NB4 (cell line): Measurements from ENCODE around the gene WDTC1.
A peak's percentile ranks its signal among the peaks of the same experiment; 100 is the strongest.

Experiments used
- DNase-seq: peaks from one replicate; pipeline ENCODE4 v3.0.0; 2010; ENCODE audit warnings: low read depth
- H3K4me3 ChIP-seq: one replicate; pipeline ENCODE4 v1.5.1; 2011; ENCODE audit warnings: mild to moderate bottlenecking, low read depth, low read length, moderate library complexity
- CTCF ChIP-seq: IDR thresholded peaks from one replicate; pipeline ENCODE4 v1.5.1; 2012; ENCODE audit warnings: low read depth, low read length
- MYC ChIP-seq: IDR thresholded peaks from 2 replicates; pipeline ENCODE4 v1.6.1; 2011; ENCODE audit warnings: low read depth, low read length
- POLR2A ChIP-seq: IDR thresholded peaks from 2 replicates; pipeline ENCODE4 v1.6.1; 2011; ENCODE audit warnings: mild to moderate bottlenecking; ENCODE audit not compliant: insufficient read length; ENCODE audit errors: extremely low read depth
- TF ChIP-seq, protein P1 (sequence below): IDR thresholded peaks from 2 replicates; pipeline ENCODE4 v1.6.1; 2011; ENCODE audit warnings: low read depth, low read length

WDTC1 gene

DNA sequence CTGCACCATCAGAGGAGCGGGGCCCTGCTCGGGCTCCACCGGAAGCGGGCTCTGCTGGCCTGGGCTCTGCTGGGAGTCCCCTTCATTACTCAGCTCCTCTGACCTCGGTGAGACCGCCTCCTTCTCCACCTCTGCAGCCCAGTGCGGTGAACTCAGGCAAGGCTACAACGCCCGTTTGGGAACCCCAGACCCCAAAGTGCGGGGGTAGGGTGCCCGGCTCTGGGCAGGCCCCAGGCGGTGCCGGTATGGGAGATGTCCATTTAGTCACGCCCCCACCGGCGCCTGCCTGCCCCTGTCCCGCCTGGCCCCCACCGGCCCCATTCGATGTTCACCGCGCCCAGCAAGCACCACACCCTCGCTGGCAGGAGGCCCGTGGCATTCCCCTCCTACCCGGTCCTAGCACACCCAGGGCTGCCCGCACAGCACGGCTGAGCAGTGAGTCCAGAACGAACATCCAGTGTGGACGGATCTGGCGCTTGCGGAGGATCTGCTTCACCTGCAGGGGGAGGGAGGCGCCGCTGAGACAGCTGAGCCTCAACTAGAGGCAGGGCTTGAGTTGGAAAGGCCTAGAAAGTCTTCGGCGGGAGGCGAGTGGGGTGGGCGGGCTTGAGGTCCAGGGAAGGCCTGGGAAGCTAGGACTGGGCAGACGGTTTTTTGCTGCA is 122.3 kb downstream of the WDTC1 start:
- DNase-seq, result no peak
- TF ChIP-seq CTCF (no peak), MYC (no peak), POLR2A (no peak)
- TF ChIP-seq, protein P1, sequence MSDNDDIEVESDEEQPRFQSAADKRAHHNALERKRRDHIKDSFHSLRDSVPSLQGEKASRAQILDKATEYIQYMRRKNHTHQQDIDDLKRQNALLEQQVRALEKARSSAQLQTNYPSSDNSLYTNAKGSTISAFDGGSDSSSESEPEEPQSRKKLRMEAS, result no peak
- H3K4me3 ChIP-seq, result no peak overlapping the region

GRCh38 chr1:27357281-27358037 is 123.0 kb downstream of the WDTC1 start:
- TF ChIP-seq, protein P1, result peak; percentile 81
- no peak for TF ChIP-seq POLR2A
- TF ChIP-seq MYC, result peak; percentile 63
- TF ChIP-seq CTCF, result peak; percentile 69
- peak; percentile 77 for DNase-seq
- H3K4me3 ChIP-seq, result no peak overlapping the region
